RCC 7860 (cell line): ENCODE results near the gene HTR3A.
"Not testable (repeated sequence)": the region's sequence is repeated elsewhere in the genome, so short reads cannot be mapped to it uniquely, and the experiment has no call there.

Source experiments
- DNase-seq: peaks from one replicate; pipeline ENCODE4 v3.0.0-alpha.2; 2015; ENCODE audit warnings: low spot score
- FAIRE-seq: peaks from 2 replicates; lab custom pipeline; 2012; peaks lifted over from hg19 to GRCh38; lab: Jason Lieb, UNC

Gene HTR3A

DNA sequence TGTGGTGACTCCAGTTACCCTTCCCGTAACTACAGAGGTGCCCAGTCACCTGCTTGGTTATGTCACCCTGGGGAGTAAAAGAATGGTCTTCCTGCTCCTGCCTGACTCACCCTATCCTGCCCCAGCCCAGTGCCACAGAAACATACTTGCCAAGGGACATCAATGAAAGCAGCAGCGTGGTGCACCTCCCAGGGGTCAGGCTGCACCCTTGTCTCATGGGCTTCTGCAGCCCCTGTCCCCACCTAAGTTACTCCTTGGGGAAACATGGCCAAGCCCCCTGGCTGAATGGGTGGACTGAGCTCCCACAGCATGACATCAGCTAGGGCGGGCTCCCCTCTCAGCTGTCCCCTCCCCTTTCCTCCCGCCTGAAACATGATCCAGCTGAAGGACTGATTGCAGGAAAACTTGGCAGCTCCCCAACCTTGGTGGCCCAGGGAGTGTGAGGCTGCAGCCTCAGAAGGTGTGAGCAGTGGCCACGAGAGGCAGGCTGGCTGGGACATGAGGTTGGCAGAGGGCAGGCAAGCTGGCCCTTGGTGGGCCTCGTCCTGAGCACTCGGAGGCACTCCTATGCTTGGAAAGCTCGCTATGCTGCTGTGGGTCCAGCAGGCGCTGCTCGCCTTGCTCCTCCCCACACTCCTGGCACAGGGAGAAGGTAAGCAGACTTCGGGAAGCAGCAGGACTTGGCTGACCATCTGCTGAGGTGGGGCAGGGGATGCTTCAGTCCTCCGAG lies at the start of gene HTR3A:
HTR3A (plus strand) TSS at position 368 of the 730 bp plus-strand sequence; CDS start at position 586, 218 bp downstream.
- DNase-seq = peak; percentile 23
- no peak for FAIRE-seq

DNA sequence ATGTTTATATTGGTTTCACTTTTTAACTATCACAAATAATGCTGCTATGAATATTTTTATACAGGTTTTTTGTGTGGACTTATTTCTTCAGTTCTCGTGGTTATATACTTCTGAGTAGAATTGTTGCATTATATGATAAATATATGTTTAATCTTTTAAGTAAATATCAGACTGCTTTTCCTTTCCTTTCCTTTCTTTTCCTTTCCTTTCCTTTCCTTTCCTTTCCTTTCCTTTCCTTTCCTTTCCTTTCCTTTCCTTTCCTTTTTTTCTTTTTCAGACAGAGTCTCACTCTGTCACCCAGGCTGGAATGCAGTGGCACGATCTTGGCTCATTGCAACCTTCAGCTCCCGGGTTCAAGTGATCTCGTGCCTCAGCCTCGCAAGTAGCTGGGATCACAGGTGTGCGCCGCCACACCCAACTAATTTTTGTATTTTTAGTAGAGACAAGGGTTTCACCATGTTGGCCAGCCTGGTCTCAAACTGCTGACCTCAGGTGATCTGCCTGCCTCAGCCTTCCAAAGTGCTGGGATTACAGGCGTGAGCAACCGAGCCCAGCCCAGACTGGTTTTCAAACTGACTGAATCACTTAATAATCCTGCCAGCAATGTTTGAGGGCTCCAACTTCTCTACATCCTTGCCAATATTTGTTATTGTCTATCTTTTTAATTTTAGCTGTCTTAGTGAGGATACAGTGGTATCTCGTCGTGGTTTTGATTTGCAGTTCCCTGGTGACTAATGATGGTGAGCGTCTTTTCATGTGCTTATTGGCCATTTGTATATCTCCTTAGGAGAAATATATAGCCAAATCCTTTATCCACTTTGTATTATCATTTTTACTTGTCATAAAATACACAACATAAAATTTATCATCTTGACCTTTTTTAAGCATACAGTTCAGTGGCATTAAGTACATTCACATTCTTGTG lies 48.4 kb upstream of the HTR3A start:
- DNase-seq = no peak
- FAIRE-seq = no peak

DNA sequence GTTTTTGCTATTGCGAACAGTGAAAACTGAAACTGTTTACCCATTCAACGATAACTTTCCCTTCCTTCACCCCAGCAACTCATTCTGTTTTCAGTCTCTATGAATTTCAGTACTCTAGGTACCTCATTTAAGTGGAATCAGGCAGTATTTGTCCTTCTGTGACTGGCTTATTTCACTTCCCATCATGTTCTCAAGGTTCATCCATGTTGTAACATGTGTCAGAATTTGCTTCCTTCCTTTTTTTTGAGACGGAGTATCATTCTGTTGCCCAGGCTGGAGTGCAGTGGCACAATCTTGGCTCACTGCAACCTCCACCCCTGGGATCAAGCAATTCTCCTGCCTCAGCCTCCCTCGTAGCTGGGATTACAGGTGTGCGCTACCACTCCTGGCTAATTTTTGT lies 46.6 kb upstream of the HTR3A start:
- no peak for DNase-seq
- FAIRE-seq = no peak

DNA sequence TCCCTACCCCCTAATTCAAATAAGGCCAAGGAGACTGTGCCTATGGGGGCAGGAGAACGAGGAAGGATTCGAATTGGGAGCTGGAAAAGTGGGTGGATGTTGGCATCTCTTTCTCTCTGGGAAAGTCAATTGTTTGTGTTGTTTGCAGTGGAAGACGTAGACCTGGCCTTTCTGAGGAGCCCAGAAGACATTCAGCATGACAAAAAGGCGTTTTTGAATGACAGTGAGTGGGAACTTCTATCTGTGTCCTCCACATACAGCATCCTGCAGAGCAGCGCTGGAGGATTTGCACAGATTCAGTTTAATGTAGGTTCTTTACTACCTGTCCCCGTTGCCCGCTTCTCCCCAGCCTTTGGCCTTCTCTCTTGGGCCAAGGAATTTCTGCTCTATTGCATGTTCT lies 42.1 kb upstream of the HTR3A start:
- no peak for DNase-seq
- no peak for FAIRE-seq

DNA sequence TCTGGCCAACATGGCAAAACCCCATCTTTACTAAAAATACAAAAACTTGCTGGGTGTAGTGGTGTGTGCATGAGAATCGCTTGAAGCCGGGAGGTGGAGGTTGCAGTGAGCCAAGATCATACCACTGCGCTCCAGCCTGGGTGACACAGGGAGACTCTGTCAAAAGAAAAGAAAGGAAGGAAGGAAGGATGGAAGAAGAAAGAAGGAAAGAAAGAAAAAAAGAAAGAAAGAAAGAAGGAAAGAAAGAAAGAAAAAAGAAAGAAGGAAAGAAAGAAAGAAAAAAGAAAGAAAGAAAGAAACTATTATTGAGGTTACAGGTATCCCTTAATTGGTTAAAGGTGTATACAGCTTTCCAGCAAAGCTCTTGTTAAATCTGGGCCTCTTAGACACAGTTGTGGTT lies 40.7 kb upstream of the HTR3A start:
- DNase-seq, FAIRE-seq: not testable (repeated sequence)

DNA sequence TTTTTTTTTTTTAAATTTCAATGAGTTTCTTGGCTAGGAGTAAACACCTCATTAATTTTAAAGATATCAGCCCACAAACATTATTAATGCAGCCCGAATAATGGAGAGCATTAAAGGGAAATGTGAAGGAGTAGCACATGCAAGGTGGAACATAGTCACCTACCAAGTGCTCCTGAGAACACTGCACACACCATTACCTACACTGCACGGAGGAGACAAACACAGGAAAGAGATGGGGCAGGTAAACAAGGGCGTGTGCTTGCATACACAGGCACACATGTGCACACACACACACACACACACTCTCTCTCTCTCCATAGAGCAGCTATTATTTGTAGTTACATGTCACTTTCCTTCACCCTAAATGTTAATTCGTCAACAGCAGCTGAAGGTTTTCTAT lies 40.1 kb upstream of the HTR3A start:
- DNase-seq (no peak), FAIRE-seq (no peak)

DNA sequence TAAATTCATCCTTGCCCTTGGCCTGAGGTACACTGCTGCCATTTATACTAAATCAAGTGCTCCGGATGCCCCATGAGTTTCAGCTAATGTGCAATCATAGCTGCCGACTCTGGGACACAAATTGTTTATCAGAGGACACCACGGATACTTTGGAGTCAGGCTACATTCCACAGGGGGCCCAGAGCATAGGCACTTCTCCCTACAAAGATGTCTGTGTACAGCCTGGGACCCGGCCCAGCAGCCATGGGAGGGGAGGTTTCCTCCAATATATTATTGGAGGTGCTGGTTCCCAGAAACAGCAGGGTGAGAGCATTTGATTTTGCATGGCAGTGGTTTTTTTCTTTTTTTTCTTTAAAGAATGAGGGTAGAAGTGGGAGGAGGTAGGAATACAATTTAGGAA lies 39.0 kb upstream of the HTR3A start:
- FAIRE-seq = no peak
- no peak for DNase-seq

DNA sequence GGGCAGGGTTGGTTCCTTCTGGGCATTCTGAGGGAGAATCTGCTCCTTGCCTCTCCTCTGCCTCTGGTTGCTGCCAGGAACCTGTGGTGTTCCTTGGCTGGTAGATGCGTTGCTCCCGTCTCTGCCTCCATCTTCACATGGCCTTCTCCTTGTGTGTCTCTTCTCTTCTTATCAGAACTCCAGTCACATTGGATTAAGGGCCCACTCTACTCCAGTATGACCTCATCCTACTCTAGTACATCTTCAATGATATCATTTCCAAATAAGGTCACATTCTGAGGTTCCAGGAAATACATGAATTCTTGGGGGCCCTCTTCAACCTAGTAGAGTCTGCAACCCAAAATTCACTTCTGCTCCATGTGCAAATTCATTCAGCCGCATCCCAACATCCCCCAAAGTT lies 37.0 kb upstream of the HTR3A start:
- FAIRE-seq (no peak), DNase-seq (no peak)

DNA sequence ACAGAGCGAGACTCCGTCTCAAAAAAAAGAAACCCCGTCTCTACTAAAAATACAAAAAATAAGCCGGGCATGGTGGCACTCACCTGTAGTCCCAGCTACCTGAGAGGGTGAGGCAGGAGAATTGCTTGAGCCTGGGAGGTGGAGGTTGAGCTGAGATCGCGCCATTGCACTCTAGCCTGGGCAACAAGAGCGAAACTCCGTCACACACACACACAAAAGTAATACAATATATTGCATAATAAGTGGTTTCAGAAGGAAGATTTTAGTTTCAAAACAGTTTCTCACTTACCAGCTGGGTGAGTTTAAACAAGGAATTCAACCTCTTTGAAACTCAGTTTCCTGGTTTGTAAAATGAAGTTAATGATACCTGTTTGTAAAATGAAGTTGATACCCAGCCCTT lies 32.7 kb upstream of the HTR3A start:
- FAIRE-seq = no peak

DNA sequence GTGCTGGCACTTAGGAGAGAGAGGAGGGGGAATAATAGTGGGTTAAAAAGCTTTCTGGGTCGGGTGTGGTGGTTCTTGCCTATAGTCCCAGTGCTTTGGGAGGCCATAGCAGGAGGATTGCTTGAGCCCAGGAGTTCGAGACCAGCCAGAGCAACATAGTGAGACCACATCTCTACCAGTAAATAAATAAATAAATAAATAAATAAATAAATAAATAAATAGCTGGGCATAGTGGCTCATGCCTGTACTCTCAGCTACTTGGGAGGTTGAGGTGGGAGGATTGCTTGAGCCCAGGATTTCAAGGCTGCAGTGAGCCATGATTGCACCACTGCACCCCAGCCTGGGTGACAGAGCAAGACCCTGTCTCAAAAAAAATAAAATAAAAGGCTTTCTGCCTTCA lies 28.7 kb upstream of the HTR3A start:
- FAIRE-seq = not testable (repeated sequence)

More for the DNA sequence above, 32.7 kb upstream of the HTR3A start:
- DNase-seq = no peak

DNA sequence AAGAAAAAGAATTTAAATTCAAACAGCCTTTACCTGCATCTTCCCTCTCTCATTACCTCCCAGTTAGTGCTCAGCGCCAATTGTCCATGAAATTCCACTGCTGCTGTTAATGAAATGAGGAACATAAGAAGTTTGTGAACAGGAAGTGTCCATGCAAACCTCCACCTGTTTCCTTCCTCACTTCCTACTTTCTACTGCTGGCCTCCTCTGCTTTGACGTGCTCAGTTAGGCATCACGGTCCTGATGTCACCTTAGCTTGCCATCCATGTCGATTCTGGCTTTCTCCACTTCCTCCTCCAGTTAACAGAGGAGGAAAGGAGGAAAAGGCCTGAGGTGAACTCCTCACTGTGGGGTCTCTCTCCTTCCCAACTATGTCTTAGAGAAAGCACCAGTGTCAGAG lies 26.9 kb upstream of the HTR3A start:
- no peak for FAIRE-seq
- no peak for DNase-seq

More for the DNA sequence above, 28.7 kb upstream of the HTR3A start:
- DNase-seq = not testable (repeated sequence)

DNA sequence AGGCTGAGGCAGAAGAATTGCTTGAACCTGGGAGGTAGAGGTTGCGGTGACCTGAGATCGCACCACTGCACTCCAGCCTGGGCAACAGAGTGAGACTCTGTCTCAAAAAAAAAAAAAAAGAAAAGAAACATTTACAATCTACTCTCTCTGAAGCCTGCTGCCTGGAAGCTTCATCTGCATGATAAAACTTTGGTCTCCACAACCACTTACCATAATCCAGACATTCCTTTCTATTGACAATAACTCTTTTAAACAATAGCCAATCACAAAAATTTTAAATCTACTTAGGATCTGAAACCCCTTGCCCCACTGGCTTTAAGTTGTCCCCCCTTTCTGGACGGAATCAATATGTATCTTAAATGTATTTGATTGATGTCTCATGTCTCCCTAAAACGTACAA lies 25.0 kb upstream of the HTR3A start:
- no peak for DNase-seq
- no peak for FAIRE-seq

DNA sequence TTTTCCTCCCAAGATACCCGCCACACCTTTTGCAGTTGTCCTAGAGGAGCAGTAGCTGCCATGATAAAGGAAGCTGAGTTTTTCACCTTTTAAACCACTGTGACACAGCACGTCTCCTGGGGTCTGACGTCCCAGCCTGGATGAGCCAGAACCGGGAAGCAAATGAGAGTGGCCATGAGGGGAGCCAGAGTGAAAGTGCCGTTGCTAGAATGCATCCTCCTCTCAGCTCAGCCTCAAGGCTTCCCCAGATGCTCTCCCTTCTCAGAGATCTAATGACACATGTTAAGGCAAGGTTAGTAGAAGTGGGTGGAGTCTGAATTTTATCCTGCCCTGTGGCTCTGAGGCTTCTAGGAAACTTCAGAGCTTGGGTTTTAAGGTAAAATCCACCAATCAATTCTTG lies 23.4 kb upstream of the HTR3A start:
- FAIRE-seq = no peak

DNA sequence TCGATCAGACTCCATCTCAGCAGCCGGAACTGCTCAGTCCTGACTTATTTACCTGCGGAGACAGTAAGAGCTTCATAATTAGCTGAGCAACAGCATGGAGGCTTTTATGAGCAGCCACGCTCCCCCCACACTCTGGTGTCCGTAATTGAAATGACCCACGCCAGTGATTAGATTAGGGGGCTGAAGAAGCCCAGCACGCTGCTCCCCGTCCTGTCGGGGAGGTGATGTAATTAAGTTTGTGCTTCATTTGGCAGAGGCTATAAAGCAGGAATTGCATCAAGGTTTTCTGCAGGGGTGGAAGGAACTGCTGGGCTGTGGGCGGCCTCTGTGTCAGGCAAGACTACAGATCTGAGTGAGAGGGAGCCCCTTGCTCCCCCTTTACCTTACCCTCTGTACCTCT lies 22.8 kb upstream of the HTR3A start:
- no peak for DNase-seq
- no peak for FAIRE-seq

More for the DNA sequence above, 23.4 kb upstream of the HTR3A start:
- no peak for DNase-seq

DNA sequence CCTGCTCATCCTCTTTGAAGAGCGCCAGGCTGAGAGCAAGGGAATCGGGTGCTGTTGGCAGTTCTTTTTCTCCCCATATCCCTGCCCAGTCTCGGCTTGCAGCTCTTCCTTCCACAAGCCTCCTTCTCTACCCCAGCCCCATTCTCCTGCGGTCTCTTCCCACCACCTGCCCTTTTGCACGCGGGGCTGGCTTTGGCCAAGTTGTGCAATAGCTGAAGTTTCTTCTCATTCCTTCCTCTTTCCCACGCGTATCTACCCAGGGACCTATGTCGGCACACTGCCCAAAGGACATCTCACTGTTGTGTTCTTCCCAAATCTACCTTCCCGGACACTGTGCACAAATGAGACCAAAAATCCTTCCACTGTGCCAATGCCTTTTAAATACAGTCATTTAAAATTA lies 22.3 kb upstream of the HTR3A start:
- no peak for DNase-seq
- FAIRE-seq = no peak

DNA sequence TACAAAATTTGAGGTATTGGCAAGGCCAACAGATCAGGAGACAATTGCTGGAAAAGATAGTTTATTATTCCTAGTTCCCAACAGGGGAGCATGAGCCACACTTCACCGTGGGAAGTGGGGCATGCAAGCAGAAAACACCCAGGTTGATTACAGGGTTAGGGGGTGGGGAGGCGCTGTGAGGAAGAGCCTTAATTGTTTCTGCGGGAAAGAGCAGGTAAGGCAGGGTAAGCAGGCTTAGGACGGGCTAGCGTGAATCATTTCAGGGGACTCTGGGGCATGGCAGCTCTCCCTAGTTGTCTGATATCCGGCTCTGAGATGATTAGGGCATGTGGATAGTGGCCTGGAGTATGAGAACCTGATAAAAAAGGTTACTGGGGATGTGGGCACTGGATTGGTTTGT lies 20.7 kb upstream of the HTR3A start:
- DNase-seq = no peak
- FAIRE-seq = no peak

DNA sequence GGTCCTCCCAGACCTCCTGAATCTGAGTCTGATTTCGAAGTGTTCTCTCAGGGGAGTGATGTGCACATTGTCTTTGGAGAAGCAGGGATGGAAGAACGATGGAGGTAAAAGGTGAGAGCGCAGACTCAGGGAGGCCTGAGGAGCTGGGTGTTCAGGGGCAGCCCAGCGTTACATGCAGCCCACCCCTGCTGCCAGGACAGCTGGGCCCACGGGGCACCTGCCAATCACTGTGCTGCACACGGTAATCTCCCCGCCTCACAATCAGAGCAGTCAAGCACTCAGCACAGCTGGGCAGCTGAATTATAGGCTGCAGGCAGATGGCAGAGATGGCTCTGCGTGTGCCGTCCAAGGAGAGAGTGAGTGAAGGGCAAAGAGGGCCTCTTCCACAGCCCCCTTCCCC lies 17.9 kb upstream of the HTR3A start:
- no peak for FAIRE-seq
- no peak for DNase-seq

DNA sequence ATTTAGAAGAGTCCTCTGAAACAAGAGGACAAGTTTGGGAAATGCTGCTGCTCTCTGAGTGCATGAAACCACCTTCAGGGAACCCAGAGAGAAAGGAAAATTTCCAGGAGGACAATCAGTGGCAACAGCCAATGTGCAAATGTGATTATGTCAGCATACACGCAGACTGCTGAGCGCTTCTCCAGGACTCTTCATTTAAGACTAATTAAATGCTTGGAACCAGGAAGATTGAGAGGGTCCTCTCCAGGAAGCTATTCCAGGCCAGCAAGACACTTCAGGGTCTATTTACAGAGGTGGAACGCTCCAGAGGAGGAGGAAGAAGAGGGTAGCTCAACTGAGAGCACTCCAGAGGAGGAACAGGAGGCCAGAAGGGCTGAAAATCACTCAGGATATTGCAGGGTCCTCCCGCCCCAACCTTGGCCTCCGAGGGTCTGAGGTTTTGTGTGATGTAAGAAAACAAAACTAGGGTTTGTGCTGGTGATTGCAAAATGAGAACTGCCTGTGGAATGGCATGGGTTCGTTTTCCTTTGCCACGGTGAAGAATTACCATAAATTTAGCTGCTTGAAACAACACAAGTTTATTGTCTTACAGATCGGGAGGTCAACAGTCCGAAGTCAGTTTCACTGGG lies 14.1 kb upstream of the HTR3A start:
- DNase-seq (no peak), FAIRE-seq (no peak)

DNA sequence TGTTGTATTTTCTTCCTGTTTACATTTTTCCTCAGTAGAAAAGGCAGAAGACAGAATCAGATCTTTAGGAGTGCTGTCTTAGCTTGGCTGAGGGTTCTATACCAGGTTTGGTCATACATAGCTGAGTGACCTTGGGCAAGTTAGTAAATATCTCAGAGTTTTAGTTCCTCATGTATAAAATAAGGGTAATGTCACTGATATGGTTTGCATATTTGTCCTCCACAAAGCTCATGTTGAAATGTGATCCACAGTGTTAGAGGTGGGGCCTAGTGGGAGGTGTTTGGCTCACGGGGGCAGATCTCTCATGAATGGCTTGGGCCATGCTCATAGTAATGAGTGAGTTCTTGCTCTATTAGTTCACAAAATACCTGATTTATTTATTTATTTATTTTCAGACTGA lies 7.5 kb upstream of the HTR3A start:
- DNase-seq (no peak), FAIRE-seq (no peak)

DNA sequence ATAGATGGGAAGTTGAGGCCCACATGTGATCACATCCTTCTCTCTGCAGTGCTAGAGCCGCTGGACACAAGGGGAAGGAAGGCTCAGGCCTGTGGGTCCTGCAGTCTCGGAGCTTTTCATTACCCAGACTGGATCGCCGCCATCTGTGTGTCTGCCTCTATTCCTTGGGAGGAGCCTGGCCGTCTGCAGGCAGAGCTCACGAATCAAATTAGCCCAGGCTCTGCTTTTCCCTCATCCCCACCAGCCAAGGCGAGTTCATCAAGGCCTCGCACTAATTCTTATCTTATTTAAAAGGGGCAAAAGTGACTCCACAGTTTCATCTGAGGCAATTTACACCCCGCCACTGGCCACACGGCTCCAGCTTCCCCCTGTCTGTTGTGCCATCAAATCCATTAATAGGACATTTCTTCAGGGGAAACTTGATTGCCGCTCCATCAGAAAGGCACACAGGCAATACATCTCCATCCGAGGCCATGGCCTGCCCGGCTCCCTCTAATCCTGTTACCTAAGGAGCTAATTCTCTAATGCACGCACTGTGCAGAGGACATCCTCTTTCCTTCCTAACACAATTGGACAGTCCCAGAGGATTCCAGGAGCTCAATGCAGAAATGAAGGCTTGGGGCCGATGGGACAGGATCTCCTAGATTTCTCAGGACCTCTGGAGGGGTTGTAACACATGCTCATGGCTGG lies 3.3 kb upstream of the HTR3A start:
- FAIRE-seq = no peak
- DNase-seq = no peak

DNA sequence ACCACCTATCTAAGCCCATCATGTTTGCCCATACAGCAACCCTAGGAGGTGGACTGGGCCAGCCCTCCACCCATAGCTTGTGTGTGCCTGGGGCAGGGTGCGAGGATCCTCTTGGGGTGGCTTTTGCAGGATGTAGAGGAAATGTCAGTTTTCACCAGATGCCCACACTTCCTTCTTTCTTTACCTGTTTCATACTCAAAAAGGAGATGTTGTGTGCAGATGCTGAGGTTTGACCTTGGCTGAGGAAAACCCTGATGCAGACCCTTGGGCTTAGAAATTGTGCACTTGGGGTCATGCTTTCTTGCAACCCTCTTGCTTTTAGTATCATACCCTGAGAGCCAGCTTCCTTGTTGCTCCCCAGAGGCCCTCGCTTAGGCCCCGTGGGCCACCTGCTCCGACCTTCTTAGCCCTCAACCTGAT lies 2.2 kb downstream of the HTR3A start:
- DNase-seq (no peak), FAIRE-seq (no peak)
